GM21367 (cell line): ENCODE data around the gene FAM24B.
"Not testable (repeated sequence)": the region's sequence is repeated elsewhere in the genome, so short reads cannot be mapped to it uniquely, and the experiment has no call there.

Experiments used
- ATAC-seq: cut with Tn5 transposase; IDR thresholded peaks from one replicate; pipeline ENCODE4 v1.9.1; 2021; ENCODE audit not compliant: unreplicated experiment

Gene FAM24B

GRCh38 chr10:122879339-122880273 is at the start of gene FAM24B:
Gene FAM24B, minus strand, starts transcription at chr10:122879581. Its CDS starts 29,066 bp downstream, at chr10:122850515.
- peak; percentile 74 for ATAC-seq

GRCh38 chr10:122915700-122916099 is 36.3 kb upstream of the FAM24B start:
- no peak for ATAC-seq

- ATAC-seq = no peak
Measured at GRCh38 chr10:122911889-122912484, 32.6 kb upstream of the FAM24B start.

GRCh38 chr10:122910310-122910709 is 30.9 kb upstream of the FAM24B start, which contains the start of gene FAM24A:
Gene FAM24A, plus strand, starts transcription at chr10:122910610. Its CDS starts 1,025 bp downstream, at chr10:122911635.
- ATAC-seq = no peak

DNA sequence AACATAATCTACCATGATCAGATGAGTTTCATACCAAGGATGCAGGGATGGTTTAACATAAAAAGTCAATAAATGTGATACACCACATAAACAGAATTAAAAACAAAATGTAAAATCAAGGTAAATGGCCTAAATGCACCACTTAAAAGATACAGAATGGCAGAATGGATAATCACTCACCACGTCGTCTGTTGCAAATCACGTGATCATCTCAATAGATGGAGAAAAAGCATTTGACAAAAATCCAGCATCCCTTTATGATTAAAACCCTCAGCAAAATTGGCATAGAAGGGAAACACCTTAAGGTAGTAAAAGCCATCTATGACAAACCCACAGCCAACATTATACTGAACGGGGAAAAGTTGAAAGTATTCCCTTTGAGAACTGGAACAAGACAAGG is 24.5 kb upstream of the FAM24B start:
- ATAC-seq = not testable (repeated sequence)

DNA sequence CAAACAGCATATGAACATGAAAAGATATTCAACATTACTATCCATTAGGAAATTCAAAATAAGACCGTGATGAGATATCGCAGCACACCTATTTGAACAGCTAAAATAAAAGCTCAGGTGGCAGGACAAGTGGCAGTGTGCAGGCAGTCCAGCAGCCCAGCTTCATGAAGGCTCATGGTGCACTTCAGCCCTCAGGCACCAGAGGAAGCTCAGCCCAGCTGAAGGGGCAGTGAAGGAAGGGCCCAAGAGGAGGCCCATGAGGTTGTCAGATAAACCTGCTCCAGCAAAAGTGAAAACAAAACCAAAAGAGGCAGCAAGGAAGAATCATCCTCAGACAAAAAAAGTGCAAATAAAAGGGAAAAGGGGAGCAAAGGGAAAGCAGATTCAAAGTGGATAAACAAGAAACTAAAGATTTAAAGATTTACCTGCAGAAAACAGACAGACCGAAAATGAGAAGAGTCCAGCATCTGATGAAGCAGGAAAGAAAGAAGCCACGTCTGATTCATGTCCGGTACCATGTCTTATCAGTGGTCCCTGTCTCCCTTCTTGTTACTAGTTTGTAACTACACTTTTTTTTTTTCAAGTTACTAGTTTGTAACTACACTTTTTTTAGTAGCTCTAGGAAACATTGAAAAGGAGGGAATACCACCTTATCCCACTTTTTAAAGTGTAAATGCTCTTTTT is 15.0 kb upstream of the FAM24B start:
- no peak for ATAC-seq

DNA sequence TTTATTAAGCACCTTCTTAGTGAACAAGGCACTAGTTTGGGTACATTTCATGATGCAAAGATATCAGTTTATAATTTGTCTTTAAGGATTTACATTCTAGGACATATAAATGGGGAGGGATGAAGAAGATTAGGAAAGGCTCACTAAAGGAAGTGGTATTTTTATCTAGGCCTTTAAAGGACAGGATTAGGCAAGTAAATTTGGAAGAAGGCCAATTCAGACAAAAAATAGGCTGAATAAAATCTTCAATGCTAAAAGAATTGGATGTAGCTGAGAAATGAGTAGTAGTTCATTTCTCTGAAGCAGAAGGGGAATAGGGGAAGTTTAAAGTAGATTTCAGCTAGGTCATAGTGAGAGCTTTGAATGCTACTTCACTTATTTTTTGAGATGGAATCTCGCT is 4.8 kb upstream of the FAM24B start:
- ATAC-seq = no peak

DNA sequence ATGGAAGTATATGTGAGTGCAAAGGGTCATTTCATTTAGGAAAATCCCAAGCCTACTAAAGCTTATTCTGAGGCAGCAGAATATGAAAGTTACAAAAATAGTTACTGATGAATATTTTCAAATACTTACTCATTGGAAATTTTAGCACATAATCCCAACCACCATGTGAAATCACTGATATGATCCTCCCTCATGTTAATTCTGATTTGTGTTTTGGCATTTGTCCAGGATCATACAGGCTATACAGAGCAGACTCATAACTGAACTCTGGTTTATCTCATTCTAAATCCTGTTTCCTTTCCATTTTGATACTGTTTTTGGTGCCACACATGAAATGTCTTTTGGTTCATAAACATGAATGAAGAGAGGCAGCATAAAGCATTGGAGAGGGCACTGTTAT is 3.4 kb upstream of the FAM24B start:
- ATAC-seq = no peak

- peak; percentile 7 for ATAC-seq
Measured at GRCh38 chr10:122878799-122879338, 512 bp downstream of the FAM24B start.

GRCh38 chr10:122877264-122877663 is 2.1 kb downstream of the FAM24B start:
- ATAC-seq = no peak

DNA sequence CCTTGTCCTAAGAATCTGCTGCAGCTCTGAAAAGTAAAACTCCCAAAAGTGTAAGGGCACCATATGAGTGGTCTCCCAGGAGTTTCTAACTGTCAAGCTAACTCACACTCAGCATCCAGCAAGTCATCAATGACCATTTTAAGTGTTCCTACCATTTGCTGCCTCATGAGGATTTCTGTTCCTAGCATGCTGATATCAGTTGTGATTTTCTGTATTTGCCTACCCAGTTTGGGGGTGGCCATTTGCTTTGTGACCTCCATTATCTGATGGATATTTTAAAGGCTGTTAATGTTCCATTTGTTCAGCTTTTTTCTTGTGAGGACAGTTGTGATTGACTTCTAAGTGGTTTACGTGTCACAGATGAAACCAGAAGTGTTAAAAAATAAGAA is 2.9 kb downstream of the FAM24B start:
- no peak for ATAC-seq

DNA sequence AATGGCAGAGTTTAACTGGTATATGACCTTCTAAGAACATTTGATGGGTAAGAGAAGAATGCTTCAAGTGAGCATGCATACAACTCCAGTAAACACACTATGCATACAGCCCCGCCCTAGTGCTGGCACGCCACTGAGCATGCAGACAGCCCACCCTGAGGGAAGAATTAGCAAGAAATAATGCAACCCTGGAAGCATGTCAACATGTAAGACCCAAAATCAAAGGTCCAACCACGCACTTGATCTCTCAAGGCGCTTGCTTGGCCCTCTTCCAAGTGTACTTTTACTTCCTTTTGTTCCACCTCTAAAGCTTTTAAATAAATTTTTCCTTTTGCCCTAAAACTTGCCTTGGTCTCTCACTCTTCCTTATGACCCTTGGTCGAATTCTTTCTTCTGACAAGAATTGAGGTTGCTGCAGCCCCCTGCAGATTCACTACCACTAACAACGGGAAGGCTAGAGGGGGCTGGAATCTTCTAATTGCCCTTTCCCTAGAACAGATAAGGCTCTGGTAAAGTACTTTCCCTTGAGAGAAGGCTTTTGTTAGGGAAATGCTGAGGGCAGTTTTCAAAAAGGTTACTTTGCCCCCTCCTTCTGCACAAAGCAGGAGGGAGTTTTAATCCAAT is 3.4 kb downstream of the FAM24B start:
- no peak for ATAC-seq

DNA sequence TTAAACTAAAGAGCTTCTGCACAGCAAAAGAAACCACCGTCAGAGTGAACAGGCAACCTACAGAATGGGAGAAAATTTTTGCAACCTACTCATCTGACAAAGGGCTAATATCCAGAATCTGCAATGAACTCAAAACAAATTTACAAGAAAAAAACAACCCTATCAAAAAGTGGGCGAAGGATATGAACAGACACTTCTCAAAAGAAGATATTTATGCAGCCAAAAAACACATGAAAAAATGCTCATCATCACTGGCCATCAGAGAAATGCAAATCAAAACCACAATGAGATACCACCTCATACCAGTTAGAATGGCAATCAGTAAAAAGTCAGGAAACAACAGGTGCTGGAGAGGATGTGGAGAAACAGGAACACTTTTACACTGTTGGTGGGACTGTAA is 7.4 kb downstream of the FAM24B start:
- ATAC-seq = not testable (repeated sequence)

GRCh38 chr10:122868768-122869167 is 10.6 kb downstream of the FAM24B start:
- not testable (repeated sequence) for ATAC-seq

GRCh38 chr10:122866757-122867482 is 12.5 kb downstream of the FAM24B start:
- ATAC-seq = not testable (repeated sequence)

GRCh38 chr10:122864901-122865300 is 14.5 kb downstream of the FAM24B start:
- no peak for ATAC-seq

GRCh38 chr10:122864194-122864592 is 15.2 kb downstream of the FAM24B start:
- no peak for ATAC-seq

- no peak for ATAC-seq
Measured at GRCh38 chr10:122863216-122864193, 15.9 kb downstream of the FAM24B start.

DNA sequence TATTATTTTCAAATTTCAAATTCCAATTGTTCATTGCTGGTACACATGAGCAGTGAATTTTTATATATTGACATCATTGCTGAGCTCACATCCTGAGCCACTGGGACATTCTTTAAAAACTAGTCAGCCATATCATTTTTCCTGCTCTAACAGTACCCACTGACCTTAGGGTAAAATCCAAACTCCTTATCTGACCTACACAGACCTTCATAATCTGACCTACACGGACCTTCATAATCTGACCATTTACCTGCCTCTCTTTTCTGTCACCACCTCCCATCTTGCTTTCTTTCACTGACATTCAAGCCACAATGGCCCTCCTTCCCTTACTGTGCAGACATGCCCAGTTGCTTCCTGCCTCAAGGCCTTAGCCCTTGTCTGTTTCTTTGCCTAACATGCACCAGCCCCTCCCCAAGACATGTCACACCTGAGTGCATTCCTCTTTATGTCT is 17.6 kb downstream of the FAM24B start:
- ATAC-seq = no peak
